Esophagus (tissue), 2 donors: ENCODE measurements around the gene ARFGAP3. TPM values are rescaled to one million over a fixed set of nuclear protein-coding genes. Genes with fewer than 3 reads are reported as not detected.

ENCODE experiments used
- H3K27ac ChIP-seq, 2 donors: one replicate each; pipeline ENCODE4 v1.5.1; 2013; ENCODE audit warnings: low read depth in 2 of 2, mild to moderate bottlenecking in 2 of 2, inconsistent platforms in 1 of 2, low read length in 1 of 2, moderate library complexity in 1 of 2
- H3K27me3 ChIP-seq, 2 donors: one replicate each; pipeline ENCODE4 v1.6.1; 2013; ENCODE audit warnings: low read length in 2 of 2, control low read depth in 1 of 2, mild to moderate bottlenecking in 1 of 2; ENCODE audit not compliant: insufficient read depth in 2 of 2, control insufficient read depth in 1 of 2
- H3K36me3 ChIP-seq, 2 donors: one replicate each; pipeline ENCODE4 v1.6.1; 2013; ENCODE audit warnings: low read length in 1 of 2; ENCODE audit not compliant: control insufficient read depth in 2 of 2, insufficient read depth in 2 of 2
- H3K4me1 ChIP-seq, 2 donors: one replicate each; pipeline ENCODE4 v1.6.1; 2013; ENCODE audit warnings: low read length in 1 of 2; ENCODE audit not compliant: control insufficient read depth in 2 of 2, insufficient read depth in 2 of 2
- H3K4me3 ChIP-seq, 2 donors: one replicate each; pipeline ENCODE4 v1.5.1; 2013; ENCODE audit warnings: low read length in 2 of 2, mild to moderate bottlenecking in 2 of 2, low read depth in 1 of 2, moderate library complexity in 1 of 2
- H3K9me3 ChIP-seq, 2 donors: one replicate each; pipeline ENCODE4 v1.6.1; 2013; ENCODE audit warnings: mild to moderate bottlenecking in 2 of 2, low read depth in 1 of 2, low read length in 1 of 2, moderate library complexity in 1 of 2; ENCODE audit not compliant: control insufficient read depth in 2 of 2, insufficient read depth in 1 of 2
- WGBS, 2 donors: extraction: QIAGEN DNeasy Blood & Tissue Kit; methylation state at CpG; one replicate each; pipeline ENCODE4 v1.1.7; 2013; 5-methylcytosine and 5-hydroxymethylcytosine counted together
- polyA plus RNA-seq, 2 donors: library from polyadenylated mRNA; stranded (reverse); fragments of 200-250 nt; gene quantifications; one replicate each; pipeline ENCODE4 v1.2.3, GENCODE V29; 2013
- donor health status: healthy with polysubstance abuse.
- donor health status: Bipolar disorder and iron deficiency.

ARFGAP3 gene
- 10 to 100 TPM; 12.4 to 13.5 TPM for polyA plus RNA-seq

DNA sequence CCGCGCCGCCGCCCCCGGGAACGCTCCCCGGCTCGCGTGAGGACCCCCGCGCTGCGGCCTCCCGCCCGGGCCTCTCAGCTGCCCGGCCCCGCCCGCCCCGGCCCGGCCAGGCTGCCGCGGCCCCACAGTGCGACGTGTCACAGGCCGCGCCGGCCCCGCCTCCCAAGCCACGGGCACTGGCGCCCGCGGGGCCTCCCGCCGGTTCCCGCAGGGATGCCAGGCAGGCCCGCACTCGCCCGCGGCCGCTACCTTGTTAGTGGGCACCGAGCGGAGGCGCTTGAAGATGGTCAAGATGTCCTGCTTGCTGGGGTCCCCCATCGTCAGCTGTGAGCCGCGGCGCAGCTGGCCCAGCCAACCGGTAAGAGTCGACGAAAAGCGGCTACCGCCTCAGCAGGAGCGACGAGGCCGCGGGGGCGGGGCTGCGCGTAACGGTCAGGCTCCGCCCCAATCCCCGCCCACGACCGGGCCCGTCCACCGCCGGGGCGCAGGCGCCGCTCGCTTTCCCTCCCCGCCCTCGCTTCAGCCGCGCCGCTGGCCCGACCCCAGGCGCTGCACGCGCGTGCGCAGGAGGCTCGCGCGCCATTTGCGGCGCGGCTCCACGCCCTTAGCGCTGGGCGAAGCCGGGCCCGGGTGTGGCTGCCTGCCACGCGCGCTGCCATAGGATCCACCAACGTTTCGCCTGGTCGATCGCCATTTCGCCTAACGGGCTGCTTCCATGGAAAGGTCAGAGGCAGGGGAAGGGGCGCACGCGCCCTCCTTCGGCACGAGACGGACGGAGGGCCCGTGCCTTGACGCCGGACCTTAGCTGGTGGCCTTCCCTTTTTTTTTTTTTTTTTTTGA is at the start of gene ARFGAP3:
ARFGAP3 (minus strand) TSS at position 409 of the 840 bp plus-strand sequence; CDS start at position 318, 91 bp downstream.
- H3K4me3 ChIP-seq = peak within 1 kb of the TSS; percentile 70 to 81
- 7 to 10% methylated on average over 67 to 111 of the region's 111 CpGs for WGBS, 2 donors
- H3K27ac ChIP-seq = peak within 1 kb of the TSS; percentile 94 to 97
- no peaks in the 10 kb centered on the region for H3K36me3 ChIP-seq
- H3K27me3 ChIP-seq = no peaks in the 10 kb centered on the region
- no peaks in the 10 kb centered on the region for H3K9me3 ChIP-seq
- peaks cover 2 to 3% of the 10 kb centered on the region in 2 donors for H3K4me1 ChIP-seq

- H3K27me3 ChIP-seq = no peaks in the 10 kb centered on the region
- peaks cover 10 to 25% of the 10 kb centered on the region in 2 donors for H3K4me1 ChIP-seq
- peak overlapping the region; percentile 11 to 61 for H3K27ac ChIP-seq
- H3K9me3 ChIP-seq = no peaks in the 10 kb centered on the region
- WGBS, 2 donors = 18 to 44% methylated on average over 4 to 5 of the region's 5 CpGs
- H3K36me3 ChIP-seq = peaks cover 0 to 15% of the 10 kb centered on the region in 2 donors
- H3K4me3 ChIP-seq = no peak overlapping the region
Observed at GRCh38 chr22:42905702-42906183, 48.7 kb upstream of the ARFGAP3 start.

- 76 to 79% methylated on average over 13 of the region's 13 CpGs for WGBS, 2 donors
- no peak overlapping the region for H3K4me3 ChIP-seq
- peaks cover 0 to 11% of the 10 kb centered on the region in 2 donors for H3K36me3 ChIP-seq
- no peaks in the 10 kb centered on the region for H3K9me3 ChIP-seq
- no peaks in the 10 kb centered on the region for H3K27me3 ChIP-seq
- H3K4me1 ChIP-seq = peaks cover 10 to 25% of the 10 kb centered on the region in 2 donors
- H3K27ac ChIP-seq = peak overlapping the region in 1 of 2 donors; percentile 11
Observed at GRCh38 chr22:42905217-42905616, 48.1 kb upstream of the ARFGAP3 start.

- WGBS, 2 donors = 86 to 91% methylated on average over 12 of the region's 12 CpGs
- peaks cover 0 to 8% of the 10 kb centered on the region in 2 donors for H3K36me3 ChIP-seq
- no peak overlapping the region for H3K27ac ChIP-seq
- peaks cover 10 to 25% of the 10 kb centered on the region in 2 donors for H3K4me1 ChIP-seq
- no peak overlapping the region for H3K4me3 ChIP-seq
- H3K9me3 ChIP-seq = no peaks in the 10 kb centered on the region
- H3K27me3 ChIP-seq = no peaks in the 10 kb centered on the region
Observed at GRCh38 chr22:42904050-42904449, 47.0 kb upstream of the ARFGAP3 start.

DNA sequence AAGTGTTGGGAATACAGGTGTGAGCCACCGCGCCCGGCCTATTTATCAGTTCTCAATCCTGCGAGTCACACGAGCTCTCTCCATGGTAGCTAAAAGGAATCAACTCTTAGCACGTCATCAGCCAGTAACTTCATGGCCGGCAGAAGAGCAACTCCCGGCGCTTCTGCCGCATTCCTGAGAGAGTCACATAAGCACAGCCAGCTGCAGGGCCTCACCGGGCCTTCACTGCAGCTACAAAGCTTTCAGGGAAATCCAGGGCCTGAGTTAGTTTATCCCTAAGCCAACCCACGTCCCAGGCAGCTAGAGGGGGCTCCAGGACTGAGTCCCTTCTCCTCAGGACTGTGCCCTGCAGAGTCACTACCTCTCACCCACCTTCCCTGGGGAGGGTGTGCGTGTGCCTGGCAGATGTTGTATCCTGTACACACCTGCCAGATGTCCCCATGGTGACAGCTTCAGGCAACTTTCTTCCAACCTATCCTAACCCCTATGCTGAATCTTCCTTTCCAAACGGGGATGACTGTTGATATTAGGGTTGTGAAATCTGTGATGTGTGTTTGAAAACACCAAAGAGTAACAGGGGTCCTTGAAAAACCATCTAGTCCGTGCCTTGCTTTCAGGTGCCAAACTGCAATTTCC is 45.9 kb upstream of the ARFGAP3 start:
- no peaks in the 10 kb centered on the region for H3K27me3 ChIP-seq
- H3K9me3 ChIP-seq = no peaks in the 10 kb centered on the region
- peaks cover 0 to 7% of the 10 kb centered on the region in 2 donors for H3K36me3 ChIP-seq
- H3K4me3 ChIP-seq = no peak overlapping the region
- H3K4me1 ChIP-seq = peaks cover 10 to 19% of the 10 kb centered on the region in 2 donors
- peak overlapping the region; percentile 41 to 52 for H3K27ac ChIP-seq
- 76% methylated on average over 15 of the region's 15 CpGs for WGBS, 2 donors

GRCh38 chr22:42901790-42902508 is 44.9 kb upstream of the ARFGAP3 start:
- H3K4me1 ChIP-seq = peaks cover 4 to 15% of the 10 kb centered on the region in 2 donors
- peaks cover 0 to 7% of the 10 kb centered on the region in 2 donors for H3K36me3 ChIP-seq
- no peak overlapping the region for H3K4me3 ChIP-seq
- H3K27me3 ChIP-seq = no peaks in the 10 kb centered on the region
- H3K27ac ChIP-seq = no peak overlapping the region
- H3K9me3 ChIP-seq = no peaks in the 10 kb centered on the region
- 76 to 84% methylated on average over 14 of the region's 14 CpGs for WGBS, 2 donors

DNA sequence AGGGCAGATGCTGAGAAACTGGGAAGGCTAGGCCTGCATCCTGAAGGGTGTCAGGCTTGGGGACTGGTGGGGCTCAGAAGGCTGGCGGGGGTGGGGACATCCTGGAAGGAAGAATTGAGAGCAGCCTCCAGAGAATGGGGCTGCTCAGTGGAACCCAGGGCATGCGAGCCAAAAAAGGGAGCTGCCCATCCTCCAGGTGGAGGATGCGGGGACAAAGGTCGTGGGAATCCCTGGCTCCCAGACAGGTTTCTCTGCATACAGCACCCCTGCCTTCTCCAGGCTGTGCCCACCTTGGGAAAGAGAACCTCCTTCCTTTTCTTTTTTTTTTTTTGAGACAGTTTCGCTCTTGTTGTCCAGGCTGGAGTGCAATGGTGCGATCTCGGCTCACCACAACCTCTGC is 40.9 kb upstream of the ARFGAP3 start:
- H3K4me3 ChIP-seq = no peak overlapping the region
- H3K27me3 ChIP-seq = no peaks in the 10 kb centered on the region
- 82 to 91% methylated on average over 7 of the region's 7 CpGs for WGBS, 2 donors
- peaks cover 0 to 10% of the 10 kb centered on the region in 2 donors for H3K36me3 ChIP-seq
- H3K4me1 ChIP-seq = peaks cover 2 to 3% of the 10 kb centered on the region in 2 donors
- H3K9me3 ChIP-seq = no peaks in the 10 kb centered on the region
- H3K27ac ChIP-seq = no peak overlapping the region

GRCh38 chr22:42895541-42895981 is 38.5 kb upstream of the ARFGAP3 start:
- no peaks in the 10 kb centered on the region for H3K27me3 ChIP-seq
- WGBS, 2 donors = 66 to 74% methylated on average over 9 of the region's 9 CpGs

GRCh38 chr22:42895087-42895486 is 38.0 kb upstream of the ARFGAP3 start:
- Histone ChIP-seq H3K4me1 (peaks cover 0 to 3% of the 10 kb centered on the region in 2 donors), H3K27me3 (no peaks in the 10 kb centered on the region), H3K27ac (no peak overlapping the region), H3K36me3 (peaks cover 0 to 16% of the 10 kb centered on the region in 2 donors), H3K9me3 (no peaks in the 10 kb centered on the region), H3K4me3 (no peak overlapping the region)
- WGBS, 2 donors = 53 to 56% methylated on average over 7 of the region's 7 CpGs

More at GRCh38 chr22:42895541-42895981, 38.5 kb upstream of the ARFGAP3 start:
- H3K9me3 ChIP-seq = no peaks in the 10 kb centered on the region
- H3K4me3 ChIP-seq = no peak overlapping the region
- H3K4me1 ChIP-seq = peaks cover 0 to 3% of the 10 kb centered on the region in 2 donors
- H3K27ac ChIP-seq = peak overlapping the region in 1 of 2 donors; percentile 36
- peaks cover 0 to 16% of the 10 kb centered on the region in 2 donors for H3K36me3 ChIP-seq
